Fibroblast of villous mesenchyme (primary cell): ENCODE measurements around the gene RANBP3. TPM values are rescaled to one million over a fixed set of nuclear protein-coding genes. Genes with fewer than 3 reads are reported as not detected.

ENCODE experiments used
- DNase-seq: peaks from one replicate; pipeline ENCODE4 v3.0.0-alpha.2; 2010; ENCODE audit warnings: low read depth
- H3K4me3 ChIP-seq: 2 replicates; pipeline ENCODE4 v1.5.1; 2011; ENCODE audit warnings: low read depth, mild to moderate bottlenecking, low read length
- total RNA-seq: library from RNA; depleted of rRNA; stranded (reverse); fragments of >200 nt; gene quantifications from 2 replicates; pipeline ENCODE4 v1.2.3, GENCODE V29; 2012
- TF ChIP-seq, protein P1 (sequence below): IDR thresholded peaks from 2 replicates; pipeline ENCODE4 v1.5.1; 2012; ENCODE audit warnings: low read depth, mild to moderate bottlenecking, low read length; ENCODE audit not compliant: insufficient read depth

Gene RANBP3
- total RNA-seq, 1 donor = 45.8 TPM

DNA sequence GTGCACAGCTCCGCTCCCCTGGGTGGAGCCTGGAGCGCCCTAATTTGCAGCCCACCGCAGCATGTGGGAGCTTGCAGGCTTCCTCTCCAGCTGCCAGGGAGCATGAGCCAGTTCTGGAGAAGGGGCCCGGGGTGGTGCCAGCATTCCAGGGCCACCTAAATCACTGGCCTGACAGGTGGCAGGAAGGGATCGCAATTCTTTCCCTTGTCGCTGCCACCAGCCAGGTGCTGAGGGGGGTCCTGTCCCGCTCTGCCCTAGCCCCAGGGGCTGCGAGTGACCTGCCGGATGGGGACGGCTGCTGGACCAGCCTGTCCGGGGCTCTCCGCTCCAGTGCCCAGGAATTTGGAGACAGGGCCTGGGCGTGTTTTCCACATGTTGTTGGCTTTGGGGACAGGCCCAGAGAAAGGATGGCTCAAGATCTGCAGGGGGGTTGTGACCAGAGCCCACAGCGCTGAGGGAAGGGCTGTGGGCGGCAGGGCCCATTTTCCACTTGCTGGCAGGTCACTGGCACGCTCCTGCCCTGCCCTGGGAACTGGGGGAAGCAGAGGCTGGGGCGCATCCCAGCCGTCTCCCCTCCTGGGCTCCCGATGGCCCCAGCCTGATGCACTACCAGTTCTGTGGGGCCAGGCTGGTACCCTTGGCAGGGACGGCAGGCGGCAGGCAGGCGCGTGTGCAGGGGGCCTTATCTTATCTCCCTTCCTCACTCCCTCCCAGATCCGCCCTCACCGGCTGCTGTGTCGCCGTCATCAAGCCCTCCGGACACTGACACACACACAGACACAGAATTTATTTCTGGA, 83.8 kb downstream of the RANBP3 start:
- TF ChIP-seq, protein P1, sequence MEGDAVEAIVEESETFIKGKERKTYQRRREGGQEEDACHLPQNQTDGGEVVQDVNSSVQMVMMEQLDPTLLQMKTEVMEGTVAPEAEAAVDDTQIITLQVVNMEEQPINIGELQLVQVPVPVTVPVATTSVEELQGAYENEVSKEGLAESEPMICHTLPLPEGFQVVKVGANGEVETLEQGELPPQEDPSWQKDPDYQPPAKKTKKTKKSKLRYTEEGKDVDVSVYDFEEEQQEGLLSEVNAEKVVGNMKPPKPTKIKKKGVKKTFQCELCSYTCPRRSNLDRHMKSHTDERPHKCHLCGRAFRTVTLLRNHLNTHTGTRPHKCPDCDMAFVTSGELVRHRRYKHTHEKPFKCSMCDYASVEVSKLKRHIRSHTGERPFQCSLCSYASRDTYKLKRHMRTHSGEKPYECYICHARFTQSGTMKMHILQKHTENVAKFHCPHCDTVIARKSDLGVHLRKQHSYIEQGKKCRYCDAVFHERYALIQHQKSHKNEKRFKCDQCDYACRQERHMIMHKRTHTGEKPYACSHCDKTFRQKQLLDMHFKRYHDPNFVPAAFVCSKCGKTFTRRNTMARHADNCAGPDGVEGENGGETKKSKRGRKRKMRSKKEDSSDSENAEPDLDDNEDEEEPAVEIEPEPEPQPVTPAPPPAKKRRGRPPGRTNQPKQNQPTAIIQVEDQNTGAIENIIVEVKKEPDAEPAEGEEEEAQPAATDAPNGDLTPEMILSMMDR = no peak
- no peak for DNase-seq

DNA sequence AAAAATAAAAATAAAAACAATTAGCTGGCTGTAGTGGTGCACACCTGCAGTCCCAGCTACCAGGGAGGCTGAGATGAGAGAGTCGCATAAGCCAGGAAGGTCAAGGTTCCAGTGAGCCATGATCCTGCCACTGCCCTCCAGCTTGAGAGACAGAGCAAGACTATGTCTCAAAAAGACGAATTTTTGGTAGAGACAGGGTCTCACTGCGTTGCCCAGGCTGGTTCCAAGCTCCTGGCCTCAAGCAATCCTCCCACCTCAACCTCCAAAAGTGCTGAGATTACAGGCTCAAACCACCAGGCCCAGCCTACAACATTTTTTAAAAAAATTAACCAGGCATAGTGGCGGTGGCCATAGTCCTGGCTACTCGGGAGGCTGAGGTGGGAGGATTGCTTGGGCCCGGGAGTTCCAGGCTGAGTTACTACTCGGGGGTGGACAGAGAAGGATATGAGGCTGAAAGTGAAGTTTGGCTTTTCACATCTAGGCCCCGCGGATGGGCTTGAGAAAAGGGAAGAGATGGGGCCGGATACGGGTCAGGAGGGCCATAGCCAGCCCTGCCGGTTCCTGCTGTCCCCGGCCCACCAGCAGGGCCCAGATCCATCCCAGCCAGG, 84.5 kb downstream of the RANBP3 start:
- TF ChIP-seq, protein P1 = no peak
- H3K4me3 ChIP-seq = no peak overlapping the region
- no peak for DNase-seq

More for the DNA sequence above, 83.8 kb downstream of the RANBP3 start:
- no peak overlapping the region for H3K4me3 ChIP-seq

DNA sequence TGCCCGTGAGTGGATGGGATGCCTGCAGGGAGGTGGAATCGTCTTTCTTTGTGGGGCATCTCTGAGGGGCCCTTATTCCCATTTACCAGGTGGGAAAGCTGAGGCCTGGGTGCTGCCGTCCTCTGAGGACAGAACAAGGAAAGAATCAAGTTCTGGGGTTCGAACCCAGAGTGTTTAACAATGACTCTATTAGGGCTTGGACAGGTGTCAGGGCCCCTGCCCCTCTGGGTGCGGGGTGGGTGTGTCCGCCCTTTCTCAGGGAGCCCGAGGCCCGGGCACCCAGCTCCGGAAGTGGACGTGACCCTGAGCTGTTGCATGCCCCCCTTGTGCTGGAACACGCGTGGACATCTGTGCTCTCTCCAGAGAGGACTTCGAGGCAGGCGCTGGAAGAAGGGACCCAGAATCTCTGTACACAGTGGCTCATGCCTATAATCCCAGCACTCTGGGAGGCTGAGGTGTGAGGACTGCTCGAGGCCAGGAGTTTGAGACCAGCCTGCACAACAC, 85.1 kb downstream of the RANBP3 start:
- TF ChIP-seq, protein P1 = no peak
- no peak overlapping the region for H3K4me3 ChIP-seq
- no peak for DNase-seq

DNA sequence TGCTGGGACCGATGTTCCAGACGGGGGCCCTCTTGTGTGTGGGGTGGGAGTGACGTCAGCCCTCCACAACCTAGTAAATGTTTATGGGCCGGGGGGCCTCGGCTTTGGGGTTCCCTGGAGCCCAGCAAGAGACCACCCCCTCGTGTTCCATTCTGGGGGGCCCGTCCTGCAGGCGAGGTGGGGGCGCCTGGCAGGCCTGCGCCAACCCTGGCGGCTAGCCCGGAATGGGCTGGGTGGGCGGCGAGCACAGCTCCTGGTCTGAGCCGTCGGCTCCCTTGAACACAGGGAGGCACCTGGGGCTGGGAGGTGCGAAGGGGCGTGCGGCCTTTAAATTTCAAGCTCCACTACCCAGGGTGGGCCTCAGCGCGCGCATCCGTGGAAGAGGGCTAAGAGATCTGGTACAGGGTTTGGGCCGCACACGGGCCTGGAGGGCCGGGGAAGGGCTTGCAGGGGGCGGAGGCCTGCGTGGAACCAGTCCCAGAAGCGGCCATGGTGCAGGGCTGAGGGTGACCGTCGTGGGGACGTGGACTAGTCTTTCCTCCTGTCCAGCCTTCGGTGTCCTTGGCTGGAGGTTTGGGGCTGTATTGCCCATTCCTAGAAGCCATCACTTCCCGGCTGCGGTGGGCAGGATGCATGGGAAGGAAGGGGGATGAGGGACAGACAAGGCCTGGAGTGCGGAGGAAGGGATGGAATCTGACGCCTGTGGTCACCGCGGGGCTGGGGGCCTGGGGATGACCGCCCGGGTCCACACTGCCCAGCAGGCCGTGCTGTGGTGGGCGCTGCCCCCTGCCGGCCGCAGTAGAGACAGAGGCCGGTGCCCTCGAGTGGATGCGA, 85.8 kb downstream of the RANBP3 start:
- H3K4me3 ChIP-seq = no peak overlapping the region
- TF ChIP-seq, protein P1 = peak; percentile 75
- peak; percentile 46 for DNase-seq

DNA sequence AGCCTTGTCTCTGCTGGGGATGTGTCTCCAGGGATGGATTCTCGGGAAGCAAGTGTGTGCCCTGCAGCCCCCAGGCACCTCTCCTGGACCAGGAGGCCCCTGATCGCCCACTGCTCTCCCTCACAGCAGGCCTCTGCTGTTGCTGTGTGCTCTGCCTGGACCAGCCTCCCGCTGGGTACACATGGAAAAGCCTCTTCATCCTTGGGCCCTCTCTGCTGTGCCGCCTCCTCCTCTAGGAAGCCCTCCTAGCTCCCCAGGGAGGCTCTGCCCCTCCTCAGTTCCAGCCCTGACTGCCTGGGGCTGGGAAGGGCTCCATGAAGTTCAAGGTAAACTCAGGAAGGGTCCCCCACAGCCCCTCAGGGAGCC, 86.4 kb downstream of the RANBP3 start:
- H3K4me3 ChIP-seq = no peak overlapping the region
- TF ChIP-seq, protein P1 = no peak
- DNase-seq = no peak

DNA sequence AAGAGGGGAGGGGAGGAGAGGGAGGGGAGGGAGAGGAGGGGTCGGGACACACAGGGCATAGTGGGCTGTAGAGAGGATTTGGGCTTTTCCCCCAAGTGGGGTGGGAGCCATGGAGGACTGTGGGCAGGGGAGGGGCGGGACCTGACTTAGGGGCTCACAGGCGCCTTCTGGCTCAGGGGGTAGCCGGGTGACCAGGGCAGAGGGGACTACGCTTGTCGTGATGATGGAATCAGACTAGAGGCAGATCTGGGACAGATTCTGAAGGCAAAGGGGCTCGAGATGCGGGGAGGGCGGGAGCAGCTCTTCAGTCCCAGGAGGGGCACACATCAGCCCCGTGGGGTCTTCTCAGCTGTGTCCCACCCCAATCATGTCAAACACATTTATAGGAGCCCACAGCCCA, 87.8 kb downstream of the RANBP3 start:
- no peak for DNase-seq
- TF ChIP-seq, protein P1 = no peak
- no peak overlapping the region for H3K4me3 ChIP-seq
